Measurements from ENCODE around the gene CHEK2.
"Not testable (repeated sequence)": the region's sequence is repeated elsewhere in the genome, so short reads cannot be mapped to it uniquely, and the experiment has no call there.

Gene CHEK2

DNA sequence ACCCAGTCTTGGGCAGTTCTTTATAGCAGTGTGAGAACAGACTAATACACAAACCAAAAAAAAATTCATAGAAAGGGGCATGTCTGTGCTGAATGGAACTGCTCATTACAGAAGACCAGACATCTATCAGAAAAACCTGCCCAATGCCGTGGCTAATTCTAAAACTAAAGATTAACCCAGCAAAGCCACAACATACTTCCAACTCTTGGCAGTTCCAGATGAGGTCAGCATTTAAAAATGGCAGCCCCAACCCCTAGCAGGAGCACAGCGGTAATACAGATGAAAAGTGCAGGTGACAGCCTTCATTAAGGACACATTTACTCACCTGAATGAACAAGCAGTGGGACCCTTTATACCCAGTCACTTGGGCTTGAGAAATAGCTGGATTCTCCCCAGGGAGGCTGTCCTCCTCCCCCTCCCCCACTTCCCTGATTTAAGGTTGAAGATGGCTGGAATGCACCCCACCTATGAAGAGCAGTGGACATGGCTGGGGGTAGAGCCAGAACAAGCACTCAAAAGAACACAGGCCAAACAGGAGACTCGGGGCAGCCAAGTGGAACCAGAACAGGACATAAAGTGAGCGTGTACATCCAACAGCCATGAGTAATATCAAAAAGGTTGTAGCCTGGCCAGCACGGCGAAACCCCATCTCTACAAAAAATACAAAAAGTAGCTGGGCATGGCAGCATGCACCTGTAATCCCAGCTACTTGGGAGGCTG lies 48.4 kb downstream of the CHEK2 start:
- H3K9me3 ChIP-seq; H3K36me3 ChIP-seq (replicated peaks); in situ Hi-C loops (cut with MboI; ENCODE audit: low sequenced_read_pairs); H3K27me3 ChIP-seq (ENCODE audit: low read depth); DNase-seq (ENCODE audit: low spot score in 2 of 2); H3K4me3 ChIP-seq: not testable (repeated sequence)
- H3K4me1 ChIP-seq, result peaks cover 10% of the 10 kb centered on the region; the same call in 1 of the 2 replicates

GRCh38 chr22:28689796-28690195 lies 51.8 kb downstream of the CHEK2 start:
- in situ Hi-C loops (cut with MboI; ENCODE audit: low sequenced_read_pairs); H3K9me3 ChIP-seq; DNase-seq (ENCODE audit: low spot score in 2 of 2); H3K4me1 ChIP-seq; H3K4me3 ChIP-seq; H3K27me3 ChIP-seq (ENCODE audit: low read depth); H3K36me3 ChIP-seq (replicated peaks): not testable (repeated sequence)

- H3K36me3 ChIP-seq (replicated peaks); DNase-seq (ENCODE audit: low spot score in 2 of 2); in situ Hi-C loops (cut with MboI; ENCODE audit: low sequenced_read_pairs); H3K4me3 ChIP-seq; H3K9me3 ChIP-seq; H3K27me3 ChIP-seq (ENCODE audit: low read depth); H3K4me1 ChIP-seq: not testable (repeated sequence)
These were observed 58.7 kb downstream of the CHEK2 start for GRCh38 chr22:28682966-28683365.

GRCh38 chr22:28680813-28681490 lies 60.7 kb downstream of the CHEK2 start:
- H3K4me3 ChIP-seq; H3K27me3 ChIP-seq (ENCODE audit: low read depth); H3K4me1 ChIP-seq; DNase-seq (ENCODE audit: low spot score in 2 of 2); in situ Hi-C loops (cut with MboI; ENCODE audit: low sequenced_read_pairs); H3K9me3 ChIP-seq; H3K36me3 ChIP-seq (replicated peaks): not testable (repeated sequence)

DNA sequence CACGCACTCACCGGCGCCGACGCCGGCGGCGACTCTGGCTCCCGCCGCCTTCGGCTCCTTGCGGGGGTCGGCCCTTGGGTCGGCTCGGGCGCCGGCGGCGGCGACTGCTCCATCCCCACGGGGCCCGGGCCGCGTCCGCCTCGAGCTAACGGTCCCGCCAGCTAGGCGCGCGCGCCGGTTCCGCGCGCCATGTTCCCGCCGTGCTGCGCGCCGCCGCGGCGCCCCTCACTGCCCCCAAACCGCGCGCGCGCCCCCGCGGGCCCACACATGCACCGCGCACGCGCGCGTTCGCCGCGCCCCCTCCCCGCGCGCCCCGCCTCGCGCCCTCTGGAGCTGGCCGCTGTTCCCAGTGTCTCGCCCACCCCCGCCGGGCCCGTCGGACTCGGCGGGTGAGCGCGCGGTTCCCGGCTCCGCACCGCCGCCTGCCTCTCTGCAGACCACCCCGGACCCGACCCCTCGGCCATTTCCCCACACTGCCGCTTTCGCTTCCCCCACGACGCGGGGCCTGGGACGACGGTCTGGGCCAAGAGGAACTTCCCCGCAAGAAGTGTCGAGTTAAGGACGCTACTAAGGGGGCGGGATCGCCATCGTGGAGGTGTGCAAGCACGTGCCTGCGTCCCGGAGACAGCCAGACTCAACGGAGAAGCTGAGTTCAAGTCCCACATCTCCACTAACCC lies 61.9 kb downstream of the CHEK2 start, which contains the start of gene TTC28:
TTC28 (minus strand) TSS at position 230 of the 677 bp plus-strand sequence; CDS start at position 113, 117 bp downstream.
- peak within 1 kb of the TSS; percentile 67 for H3K4me3 ChIP-seq
- DNase-seq (ENCODE audit: low spot score in 2 of 2), result peak; percentile 50 to 94
- H3K36me3 ChIP-seq (replicated peaks); H3K9me3 ChIP-seq; in situ Hi-C loops (cut with MboI; ENCODE audit: low sequenced_read_pairs); H3K27me3 ChIP-seq (ENCODE audit: low read depth); H3K4me1 ChIP-seq: not testable (repeated sequence)

- in situ Hi-C loops (cut with MboI; ENCODE audit: low sequenced_read_pairs); H3K4me1 ChIP-seq; H3K27me3 ChIP-seq (ENCODE audit: low read depth); H3K36me3 ChIP-seq (replicated peaks); H3K9me3 ChIP-seq: not testable (repeated sequence)
- peak in 1 of 2 experiments; percentile 36 for DNase-seq (ENCODE audit: low spot score in 2 of 2)
- peak overlapping the region; percentile 67 for H3K4me3 ChIP-seq
These were observed 62.6 kb downstream of the CHEK2 start for GRCh38 chr22:28678778-28679610.

- H3K4me1 ChIP-seq; H3K36me3 ChIP-seq (replicated peaks); H3K27me3 ChIP-seq (ENCODE audit: low read depth); in situ Hi-C loops (cut with MboI; ENCODE audit: low sequenced_read_pairs); H3K9me3 ChIP-seq; DNase-seq (ENCODE audit: low spot score in 2 of 2): not testable (repeated sequence)
- peak overlapping the region; percentile 67; the same call in 1 of the 2 replicates for H3K4me3 ChIP-seq
These were observed 63.5 kb downstream of the CHEK2 start for GRCh38 chr22:28678170-28678569.

- DNase-seq (ENCODE audit: low spot score in 2 of 2), result no peak
These were observed 67.5 kb downstream of the CHEK2 start for GRCh38 chr22:28674121-28674563.

DNA sequence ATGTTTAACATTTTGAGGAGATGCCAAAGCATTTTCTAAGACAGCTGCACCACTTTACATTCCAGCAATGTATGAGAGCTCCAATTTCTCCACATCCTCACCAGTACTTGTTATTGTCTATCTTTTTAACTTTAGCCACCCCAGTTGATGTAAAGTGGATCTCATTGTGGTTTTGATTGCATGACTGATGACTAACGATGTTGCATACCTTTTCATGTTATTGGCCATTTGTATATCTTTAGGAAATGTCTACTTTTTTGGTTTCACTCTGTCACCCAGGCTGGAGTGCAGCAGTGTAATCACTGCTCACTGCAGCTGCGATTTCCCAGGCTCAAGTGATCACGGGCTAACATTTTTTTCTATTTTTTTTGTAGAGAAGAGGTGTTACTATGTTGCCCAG lies 70.9 kb downstream of the CHEK2 start:
- no peaks in the 10 kb centered on the region for H3K36me3 ChIP-seq (replicated peaks)
- H3K27me3 ChIP-seq (ENCODE audit: low read depth), result no peaks in the 10 kb centered on the region
- H3K4me3 ChIP-seq, result no peak overlapping the region
- no peaks in the 10 kb centered on the region for H3K4me1 ChIP-seq
- DNase-seq (ENCODE audit: low spot score in 2 of 2), result no peak
- in situ Hi-C loops (cut with MboI; ENCODE audit: low sequenced_read_pairs), result no loop called here
- H3K9me3 ChIP-seq, result 0 out of 2 replicates have a peak, but pooled peaks cover 4% of the 10 kb centered on the region

More at GRCh38 chr22:28674121-28674563, 67.5 kb downstream of the CHEK2 start:
- Histone ChIP-seq H3K9me3 (0 out of 2 replicates have a peak, but pooled peaks cover 4% of the 10 kb centered on the region), H3K4me1 (no peaks in the 10 kb centered on the region), H3K27me3 (ENCODE audit: low read depth) (no peaks in the 10 kb centered on the region), H3K4me3 (no peak overlapping the region), H3K36me3 (replicated peaks) (no peaks in the 10 kb centered on the region)
- in situ Hi-C loops (cut with MboI; ENCODE audit: low sequenced_read_pairs), result no loop called here

GRCh38 chr22:28670161-28670560 lies 71.5 kb downstream of the CHEK2 start:
- no peaks in the 10 kb centered on the region for H3K27me3 ChIP-seq (ENCODE audit: low read depth)
- no peak overlapping the region for H3K4me3 ChIP-seq
- no peaks in the 10 kb centered on the region for H3K36me3 ChIP-seq (replicated peaks)
- no peak for DNase-seq (ENCODE audit: low spot score in 2 of 2)
- H3K9me3 ChIP-seq, result 0 out of 2 replicates have a peak, but pooled peaks cover 4% of the 10 kb centered on the region
- in situ Hi-C loops (cut with MboI; ENCODE audit: low sequenced_read_pairs), result no loop called here
- no peaks in the 10 kb centered on the region for H3K4me1 ChIP-seq

GRCh38 chr22:28669387-28669786 lies 72.2 kb downstream of the CHEK2 start:
- no peaks in the 10 kb centered on the region for H3K36me3 ChIP-seq (replicated peaks)
- 0 out of 2 replicates have a peak, but pooled peaks cover 4% of the 10 kb centered on the region for H3K9me3 ChIP-seq
- in situ Hi-C loops (cut with MboI; ENCODE audit: low sequenced_read_pairs), result no loop called here
- H3K4me3 ChIP-seq, result no peak overlapping the region
- no peaks in the 10 kb centered on the region for H3K27me3 ChIP-seq (ENCODE audit: low read depth)
- DNase-seq (ENCODE audit: low spot score in 2 of 2), result no peak
- no peaks in the 10 kb centered on the region for H3K4me1 ChIP-seq

- peak overlapping the region; percentile 16; the same call in 1 of the 2 replicates for H3K4me3 ChIP-seq
- H3K36me3 ChIP-seq (replicated peaks); in situ Hi-C loops (cut with MboI; ENCODE audit: low sequenced_read_pairs); H3K27me3 ChIP-seq (ENCODE audit: low read depth); H3K4me1 ChIP-seq; DNase-seq (ENCODE audit: low spot score in 2 of 2); H3K9me3 ChIP-seq: not testable (repeated sequence)
These were observed 78.1 kb downstream of the CHEK2 start for GRCh38 chr22:28663569-28663942.

- DNase-seq (ENCODE audit: low spot score in 2 of 2), result no peak
- H3K4me1 ChIP-seq, result peaks cover 4% of the 10 kb centered on the region
- in situ Hi-C loops (cut with MboI; ENCODE audit: low sequenced_read_pairs), result no loop called here
- no peaks in the 10 kb centered on the region for H3K9me3 ChIP-seq
- no peaks in the 10 kb centered on the region for H3K36me3 ChIP-seq (replicated peaks)
- no peak overlapping the region for H3K4me3 ChIP-seq
- no peaks in the 10 kb centered on the region for H3K27me3 ChIP-seq (ENCODE audit: low read depth)
These were observed 83.2 kb downstream of the CHEK2 start for GRCh38 chr22:28658448-28658847.
